H9 (cell line): Measurements from ENCODE around the gene SIPA1L3. TPM values are rescaled to one million over a fixed set of nuclear protein-coding genes. Genes with fewer than 3 reads are reported as not detected.

ENCODE experiments used
- DNase-seq: peaks from one replicate; pipeline ENCODE4 v3.0.0-alpha.2; 2017
- H2AFZ ChIP-seq: one replicate; pipeline ENCODE4 v1.6.1; 2013; ENCODE audit warnings: mild to moderate bottlenecking, low read length, control low read depth, moderate library complexity
- H2AK5ac ChIP-seq: 2 replicates; pipeline ENCODE4 v1.6.1; 2013; ENCODE audit warnings: low read length, control low read depth, mixed read lengths; ENCODE audit not compliant: insufficient read length
- H2BK120ac ChIP-seq: one replicate; pipeline ENCODE4 v1.6.1; 2013; ENCODE audit warnings: low read depth, mild to moderate bottlenecking, low read length, control low read depth, inconsistent platforms; ENCODE audit not compliant: poor library complexity, severe bottlenecking
- H2BK12ac ChIP-seq: 2 replicates; pipeline ENCODE4 v1.6.1; 2013; ENCODE audit warnings: low read length, control low read depth, mixed read lengths, low read depth; ENCODE audit not compliant: insufficient read length
- H2BK15ac ChIP-seq: 2 replicates; pipeline ENCODE4 v1.6.1; 2013; ENCODE audit warnings: low read depth, low read length, control low read depth
- H2BK20ac ChIP-seq: one replicate; pipeline ENCODE4 v1.6.1; 2013; ENCODE audit warnings: low read depth, mild to moderate bottlenecking, low read length, control low read depth, inconsistent platforms; ENCODE audit not compliant: poor library complexity, severe bottlenecking
- H2BK5ac ChIP-seq: 2 replicates; pipeline ENCODE4 v1.6.1; 2013; ENCODE audit warnings: low read length, control low read depth, mixed read lengths; ENCODE audit not compliant: insufficient read length
- H3K14ac ChIP-seq: 2 replicates; pipeline ENCODE4 v1.6.1; 2013; ENCODE audit warnings: low read length, control low read depth; ENCODE audit not compliant: insufficient read depth
- H3K18ac ChIP-seq: 2 replicates; pipeline ENCODE4 v1.6.1; 2013; ENCODE audit warnings: low read depth, mild to moderate bottlenecking, mixed read lengths, low read length, control low read depth; ENCODE audit not compliant: insufficient read length
- H3K23ac ChIP-seq: 2 replicates; pipeline ENCODE4 v1.6.1; 2013; ENCODE audit warnings: low read length, control low read depth, mixed read lengths, low read depth; ENCODE audit not compliant: insufficient read length
- H3K23me2 ChIP-seq: 2 replicates; pipeline ENCODE4 v1.6.1; 2013; ENCODE audit warnings: low read depth, mild to moderate bottlenecking, mixed read lengths, low read length, control low read depth; ENCODE audit not compliant: insufficient read length, poor library complexity, severe bottlenecking
- H3K27ac ChIP-seq: 2 replicates; pipeline ENCODE4 v1.5.1; 2013; ENCODE audit warnings: low read length, control low read depth, mixed read lengths, low read depth; ENCODE audit not compliant: insufficient read length
- H3K27me3 ChIP-seq: 2 replicates; pipeline ENCODE4 v1.6.1; 2013; ENCODE audit warnings: low read length, control low read depth, inconsistent platforms; ENCODE audit not compliant: insufficient read depth
- H3K4ac ChIP-seq: 2 replicates; pipeline ENCODE4 v1.6.1; 2013; ENCODE audit warnings: low read depth, mild to moderate bottlenecking, control low read depth, inconsistent platforms, low read length, moderate library complexity
- H3K4me1 ChIP-seq: 2 replicates; pipeline ENCODE4 v1.6.1; 2013; ENCODE audit warnings: low read length, control low read depth, inconsistent platforms; ENCODE audit not compliant: insufficient read depth
- H3K4me2 ChIP-seq: 2 replicates; pipeline ENCODE4 v1.6.1; 2013; ENCODE audit warnings: low read length, control low read depth, mixed read lengths; ENCODE audit not compliant: insufficient read length, insufficient read depth
- H3K56ac ChIP-seq: 2 replicates; pipeline ENCODE4 v1.6.1; 2013; ENCODE audit warnings: low read depth, mild to moderate bottlenecking, mixed read lengths, low read length, control low read depth; ENCODE audit not compliant: insufficient read length
- H3K79me1 ChIP-seq: 2 replicates; pipeline ENCODE4 v1.6.1; 2013; ENCODE audit warnings: low read depth, mild to moderate bottlenecking, moderate library complexity, low read length, control low read depth, inconsistent platforms; ENCODE audit not compliant: insufficient read depth, poor library complexity, severe bottlenecking
- H3K79me2 ChIP-seq: 2 replicates; pipeline ENCODE4 v1.6.1; 2013; ENCODE audit warnings: low read length, control low read depth, inconsistent platforms; ENCODE audit not compliant: insufficient read depth
- H3K9ac ChIP-seq: 2 replicates; pipeline ENCODE4 v1.6.1; 2013; ENCODE audit warnings: low read length, control low read depth, mixed read lengths; ENCODE audit not compliant: insufficient read length; ENCODE audit errors: extremely low read depth
- H3K9me3 ChIP-seq: one replicate; pipeline ENCODE4 v1.6.1; 2013; ENCODE audit warnings: low read depth, low read length, inconsistent platforms; ENCODE audit not compliant: control insufficient read depth
- H3T11ph ChIP-seq: one replicate; pipeline ENCODE4 v1.6.1; 2013; ENCODE audit warnings: mild to moderate bottlenecking, low read length, control low read depth, inconsistent platforms
- H4K20me1 ChIP-seq: one replicate; pipeline ENCODE4 v1.6.1; 2013; ENCODE audit not compliant: control insufficient read depth, insufficient read length, insufficient read depth
- H4K5ac ChIP-seq: 2 replicates; pipeline ENCODE4 v1.6.1; 2013; ENCODE audit warnings: low read depth, mild to moderate bottlenecking, mixed read lengths, low read length, control low read depth; ENCODE audit not compliant: insufficient read length
- H4K8ac ChIP-seq: replicated peaks from 2 replicates; pipeline ENCODE4 v1.6.1; 2013; ENCODE audit warnings: low read length, control low read depth, mixed read lengths, low read depth; ENCODE audit not compliant: insufficient read length
- H4K91ac ChIP-seq: 2 replicates; pipeline ENCODE4 v1.6.1; 2013; ENCODE audit warnings: low read depth, mild to moderate bottlenecking, moderate library complexity, mixed read lengths, low read length, control low read depth; ENCODE audit not compliant: insufficient read length
- H3K27ac Mint-ChIP-seq, 3 experiments: 2 replicates in 2 of 3; 3 replicates in 1 of 3; pipeline ENCODE4 v1.8.0; 2020 to 2021; ENCODE audit warnings: mixed read lengths in 3 of 3, mild to moderate bottlenecking in 1 of 3, moderate library complexity in 1 of 3
- H3K27me3 Mint-ChIP-seq: 2 replicates; pipeline ENCODE4 v1.8.0; 2021; ENCODE audit warnings: low read depth, mild to moderate bottlenecking, moderate library complexity, mixed read lengths
- H3K36me3 Mint-ChIP-seq, 3 experiments: 2 replicates in 2 of 3; 3 replicates in 1 of 3; pipeline ENCODE4 v1.8.0; 2020 to 2021; ENCODE audit warnings: low read depth in 3 of 3, mixed read lengths in 3 of 3; ENCODE audit not compliant: insufficient read depth in 1 of 3
- H3K4me1 Mint-ChIP-seq, 2 experiments: 2 replicates each; pipeline ENCODE4 v1.8.0; 2020; ENCODE audit warnings: mixed read lengths in 2 of 2
- H3K4me3 Mint-ChIP-seq, 2 experiments: 2 replicates in 1 of 2; 3 replicates in 1 of 2; pipeline ENCODE4 v1.8.0; 2020 to 2021; ENCODE audit warnings: mild to moderate bottlenecking in 2 of 2, mixed read lengths in 2 of 2, moderate library complexity in 1 of 2
- H3K9me3 Mint-ChIP-seq, 2 experiments: 2 replicates in 1 of 2; 3 replicates in 1 of 2; pipeline ENCODE4 v1.8.0; 2020; ENCODE audit warnings: mild to moderate bottlenecking in 2 of 2, mixed read lengths in 2 of 2, moderate library complexity in 1 of 2
- CTCF ChIP-seq: fragments of 200-600 bp; sonication (generic); conservative IDR thresholded peaks from 3 replicates; pipeline ENCODE4 v1.8.0; 2021; ENCODE audit warnings: antibody characterized with exemption, mild to moderate bottlenecking
- WGBS: extraction: QIAGEN DNeasy Blood & Tissue Kit; methylation state at CpG from one replicate; pipeline ENCODE4 v1.1.7; 2013; ENCODE audit warnings: missing lambda C conversion rate, low lambda C conversion rate, mixed read lengths; ENCODE audit not compliant: insufficient read length; ENCODE audit errors: extremely low coverage; 5-methylcytosine and 5-hydroxymethylcytosine counted together
- total RNA-seq: library from RNA; stranded (reverse); gene quantifications from 2 replicates; pipeline ENCODE4 v1.2.1, GENCODE V29; 2021

SIPA1L3 gene
- total RNA-seq, 1 experiment from 2014 or later = 40.1 TPM

- no peak overlapping the region for H2BK12ac ChIP-seq
- peaks cover 24% of the 10 kb centered on the region for H3K27me3 Mint-ChIP-seq
- WGBS = no CpG with 5 or more reads among the region's 12 CpGs
- no peaks in the 10 kb centered on the region for H3K79me1 ChIP-seq
- no peak overlapping the region for H3K4me2 ChIP-seq
- no peak overlapping the region for H2BK120ac ChIP-seq
- H3K27ac ChIP-seq = no peak overlapping the region
- H3K4me3 Mint-ChIP-seq = no peak overlapping the region
- no peak overlapping the region for H3K27ac Mint-ChIP-seq
- no peak overlapping the region for H2BK20ac ChIP-seq
- TF ChIP-seq CTCF = no peak
- peaks cover 21 to 45% of the 10 kb centered on the region in 2 experiments for H3K4me1 Mint-ChIP-seq
- no peak overlapping the region for H3K18ac ChIP-seq
- no peak overlapping the region for H4K8ac ChIP-seq
- no peak overlapping the region for H4K5ac ChIP-seq
- H3K23me2 ChIP-seq = peaks cover 20% of the 10 kb centered on the region
- no peaks in the 10 kb centered on the region for H3K79me2 ChIP-seq
- no peaks in the 10 kb centered on the region for H3K4me1 ChIP-seq
- H3K27me3 ChIP-seq = no peaks in the 10 kb centered on the region
- no peaks in the 10 kb centered on the region for H3K9me3 ChIP-seq
- no peak overlapping the region for H3T11ph ChIP-seq
- no peaks in the 10 kb centered on the region for H3K9me3 Mint-ChIP-seq
- no peak overlapping the region for H3K56ac ChIP-seq
- no peak overlapping the region for H2BK15ac ChIP-seq
- no peak overlapping the region for H2AFZ ChIP-seq
- no peak overlapping the region for H3K14ac ChIP-seq
- H3K23ac ChIP-seq = no peak overlapping the region
- H2BK5ac ChIP-seq = no peak overlapping the region
- no peak overlapping the region for H3K4ac ChIP-seq
- no peak overlapping the region for H3K9ac ChIP-seq
- no peak overlapping the region for H2AK5ac ChIP-seq
- no peak overlapping the region for H4K91ac ChIP-seq
- DNase-seq = no peak
- peaks cover 0 to 16% (median 15%) of the 10 kb centered on the region in 3 experiments; a peak in 5 of 7 replicates for H3K36me3 Mint-ChIP-seq
- no peaks in the 10 kb centered on the region for H4K20me1 ChIP-seq
Observed at GRCh38 chr19:38207543-38207942, 300.5 kb downstream of the SIPA1L3 start.
